Measurements from ENCODE around the gene MICOS13. TPM values are rescaled to one million over a fixed set of nuclear protein-coding genes. Genes with fewer than 3 reads are reported as not detected.

MICOS13 gene
- total RNA-seq, 2 donors from 2014 or later, result 16.9 to 43.7 TPM

GRCh38 chr19:5665781-5666513, 14.4 kb downstream of the MICOS13 start:
- TF ChIP-seq CTCF (IDR thresholded peaks at IDR 0.05), result no peak
- Histone ChIP-seq H3K9me3 (no peaks in the 10 kb centered on the region), H3K4me1 (ENCODE audit: control insufficient read depth in 1 of 2, low read depth in 2 of 2) (no peaks in the 10 kb centered on the region), H3K4me3 (no peak overlapping the region), H3K36me3 (peaks cover 79% of the 10 kb centered on the region), H3K27ac (no peak overlapping the region), H3K27me3 (replicated peaks; ENCODE audit: insufficient read depth) (no peaks in the 10 kb centered on the region)
- ATAC-seq (ENCODE audit: insufficient number of reproducible peaks, low FRiP score, low read depth) (peak; percentile 33), DNase-seq (ENCODE audit: low spot score) (no peak)

- H3K27me3 ChIP-seq (replicated peaks; ENCODE audit: insufficient read depth), result no peaks in the 10 kb centered on the region
- DNase-seq (ENCODE audit: low spot score), result no peak
- no peaks in the 10 kb centered on the region for H3K9me3 ChIP-seq
- H3K4me1 ChIP-seq (ENCODE audit: control insufficient read depth in 1 of 2, low read depth in 2 of 2), result no peaks in the 10 kb centered on the region
- ATAC-seq (ENCODE audit: insufficient number of reproducible peaks, low FRiP score, low read depth), result no peak
- H3K4me3 ChIP-seq, result no peak overlapping the region
- TF ChIP-seq CTCF (IDR thresholded peaks at IDR 0.05), result no peak
- no peak overlapping the region for H3K27ac ChIP-seq
- H3K36me3 ChIP-seq, result peaks cover 82% of the 10 kb centered on the region
These were observed 15.8 kb downstream of the MICOS13 start for GRCh38 chr19:5664515-5664914.

DNA sequence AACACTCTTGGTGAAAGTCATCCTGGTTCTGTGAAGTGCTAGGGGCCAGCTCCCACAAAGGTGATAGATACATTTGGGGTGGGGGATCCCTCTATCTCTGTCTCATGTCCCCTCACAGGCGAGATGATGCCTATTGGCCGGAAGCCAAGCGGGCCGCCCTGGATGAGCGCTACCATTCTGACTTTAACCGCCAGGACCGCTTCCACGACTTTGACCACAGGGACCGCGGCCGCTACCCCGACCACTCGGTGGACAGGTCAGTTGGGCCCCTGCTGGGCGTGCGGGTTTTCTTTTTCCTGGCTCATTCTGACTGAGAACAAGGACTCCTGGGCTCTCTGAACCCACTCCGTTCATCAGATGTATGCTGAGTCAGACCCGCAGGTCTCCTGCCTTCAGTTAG, 16.4 kb downstream of the MICOS13 start:
- no peak for TF ChIP-seq CTCF (IDR thresholded peaks at IDR 0.05)
- H3K27ac ChIP-seq, result no peak overlapping the region
- no peak for ATAC-seq (ENCODE audit: insufficient number of reproducible peaks, low FRiP score, low read depth)
- H3K9me3 ChIP-seq, result no peaks in the 10 kb centered on the region
- H3K4me1 ChIP-seq (ENCODE audit: control insufficient read depth in 1 of 2, low read depth in 2 of 2), result no peaks in the 10 kb centered on the region
- no peak for DNase-seq (ENCODE audit: low spot score)
- H3K36me3 ChIP-seq, result peaks cover 80% of the 10 kb centered on the region
- no peak overlapping the region for H3K4me3 ChIP-seq
- no peaks in the 10 kb centered on the region for H3K27me3 ChIP-seq (replicated peaks; ENCODE audit: insufficient read depth)

DNA sequence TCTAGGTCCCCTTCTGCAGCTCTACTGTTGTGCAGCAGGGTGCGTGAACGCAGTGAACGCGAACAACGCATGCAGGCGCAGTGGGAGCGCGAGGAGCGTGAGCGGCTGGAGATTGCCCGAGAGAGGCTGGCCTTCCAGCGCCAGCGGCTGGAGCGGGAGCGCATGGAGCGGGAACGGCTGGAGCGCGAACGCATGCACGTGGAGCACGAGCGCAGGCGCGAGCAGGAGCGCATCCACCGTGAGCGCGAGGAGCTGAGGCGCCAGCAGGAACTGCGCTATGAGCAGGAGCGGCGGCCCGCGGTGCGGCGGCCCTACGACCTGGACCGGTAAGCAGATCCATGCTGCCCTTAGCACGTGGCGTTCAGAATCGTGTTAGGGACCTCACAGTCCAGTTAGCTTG, 18.8 kb downstream of the MICOS13 start:
- Histone ChIP-seq H3K27me3 (replicated peaks; ENCODE audit: insufficient read depth) (no peaks in the 10 kb centered on the region), H3K36me3 (peaks cover 81% of the 10 kb centered on the region)

DNA sequence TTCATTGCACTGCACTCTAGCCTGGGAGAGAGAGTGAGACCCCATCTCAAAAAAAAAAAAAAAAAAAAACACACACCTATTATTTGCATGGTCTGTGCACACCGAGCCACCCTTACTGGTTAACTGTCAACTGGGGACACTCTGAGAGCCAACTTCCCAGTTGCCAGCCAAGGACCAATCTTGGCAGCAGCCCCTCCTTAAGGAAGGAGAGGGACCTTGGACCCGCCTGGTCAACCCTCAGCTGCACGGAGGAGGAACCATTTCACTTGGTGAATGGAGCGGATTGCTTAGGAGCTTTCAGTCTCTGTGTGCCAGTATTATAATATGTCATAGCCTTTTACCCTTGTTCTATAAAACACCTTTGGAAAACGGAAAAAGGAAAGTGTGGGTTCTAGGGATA, 24.9 kb downstream of the MICOS13 start:
- Histone ChIP-seq H3K9me3 (no peaks in the 10 kb centered on the region), H3K27me3 (replicated peaks; ENCODE audit: insufficient read depth) (no peaks in the 10 kb centered on the region), H3K4me1 (ENCODE audit: control insufficient read depth in 1 of 2, low read depth in 2 of 2) (no peaks in the 10 kb centered on the region), H3K36me3 (peaks cover 81% of the 10 kb centered on the region), H3K27ac (no peak overlapping the region), H3K4me3 (no peak overlapping the region)
- TF ChIP-seq CTCF (IDR thresholded peaks at IDR 0.05), result no peak
- ATAC-seq (ENCODE audit: insufficient number of reproducible peaks, low FRiP score, low read depth), result no peak
- DNase-seq (ENCODE audit: low spot score), result no peak

More for the DNA sequence above, 18.8 kb downstream of the MICOS13 start:
- ATAC-seq (ENCODE audit: insufficient number of reproducible peaks, low FRiP score, low read depth), result no peak
- H3K27ac ChIP-seq, result no peak overlapping the region
- H3K4me3 ChIP-seq, result no peak overlapping the region
- H3K4me1 ChIP-seq (ENCODE audit: control insufficient read depth in 1 of 2, low read depth in 2 of 2), result no peaks in the 10 kb centered on the region
- no peaks in the 10 kb centered on the region for H3K9me3 ChIP-seq
- TF ChIP-seq CTCF (IDR thresholded peaks at IDR 0.05), result no peak
- DNase-seq (ENCODE audit: low spot score), result no peak
